Colonic mucosa (tissue), 4 donors: ENCODE measurements around the gene CTNND2. TPM values are rescaled to one million over a fixed set of nuclear protein-coding genes. Genes with fewer than 3 reads are reported as not detected.

ENCODE experiments used
- DNase-seq: peaks from one replicate; pipeline ENCODE4 v3.0.0-alpha.2; 2020
- H3K27ac ChIP-seq: fragments of 200-600 bp; one replicate; pipeline ENCODE4 v1.8.0; 2021
- H3K27me3 ChIP-seq: fragments of 200-600 bp; one replicate; pipeline ENCODE4 v1.8.0; 2021
- H3K36me3 ChIP-seq: fragments of 200-600 bp; one replicate; pipeline ENCODE4 v1.8.0; 2021
- H3K4me1 ChIP-seq: fragments of 200-600 bp; one replicate; pipeline ENCODE4 v1.8.0; 2021; ENCODE audit warnings: mild to moderate bottlenecking
- H3K4me3 ChIP-seq: fragments of 200-600 bp; one replicate; pipeline ENCODE4 v1.8.0; 2021
- H3K9ac ChIP-seq, 2 donors: one replicate each; pipeline ENCODE4 v1.7.0; 2013; ENCODE audit warnings: control low read depth in 2 of 2, low read depth in 2 of 2, low read length in 2 of 2
- H3K9me3 ChIP-seq: fragments of 200-600 bp; one replicate; pipeline ENCODE4 v1.8.0; 2021
- intact Hi-C: fragments of 100-400 bp; cut with DNase I; formaldehyde crosslinking; loops from one replicate; pipeline ENCODE4 v1.14.1; 2022
- total RNA-seq, 2 donors: library from RNA; stranded (reverse); fragmentation: NEBNext Ultra II Directional in 1 of 2; extraction: Animal tissue kit (Norgen Biotek cat#: 25700) in 1 of 2; gene quantifications; one replicate each; pipeline ENCODE4 v1.2.1, GENCODE V29; 2021
- TF ChIP-seq, protein P1 (sequence below): fragments of 200-600 bp; IDR thresholded peaks from one replicate; pipeline ENCODE4 v1.8.0; 2022; ENCODE audit warnings: antibody characterized with exemption, mild to moderate bottlenecking
- donor health status: healthy.
- donor health status: DM: no; HTN: no; CAD: no.
- donor health status: DM: no; HTN: no; CAD: no.

CTNND2 gene
- 1 to 10 TPM; 1.1 TPM for total RNA-seq

- intact Hi-C loops = no loop called here
- H3K36me3 ChIP-seq = no peaks in the 10 kb centered on the region
- H3K27me3 ChIP-seq = peaks cover 31% of the 10 kb centered on the region
- TF ChIP-seq, protein P1, sequence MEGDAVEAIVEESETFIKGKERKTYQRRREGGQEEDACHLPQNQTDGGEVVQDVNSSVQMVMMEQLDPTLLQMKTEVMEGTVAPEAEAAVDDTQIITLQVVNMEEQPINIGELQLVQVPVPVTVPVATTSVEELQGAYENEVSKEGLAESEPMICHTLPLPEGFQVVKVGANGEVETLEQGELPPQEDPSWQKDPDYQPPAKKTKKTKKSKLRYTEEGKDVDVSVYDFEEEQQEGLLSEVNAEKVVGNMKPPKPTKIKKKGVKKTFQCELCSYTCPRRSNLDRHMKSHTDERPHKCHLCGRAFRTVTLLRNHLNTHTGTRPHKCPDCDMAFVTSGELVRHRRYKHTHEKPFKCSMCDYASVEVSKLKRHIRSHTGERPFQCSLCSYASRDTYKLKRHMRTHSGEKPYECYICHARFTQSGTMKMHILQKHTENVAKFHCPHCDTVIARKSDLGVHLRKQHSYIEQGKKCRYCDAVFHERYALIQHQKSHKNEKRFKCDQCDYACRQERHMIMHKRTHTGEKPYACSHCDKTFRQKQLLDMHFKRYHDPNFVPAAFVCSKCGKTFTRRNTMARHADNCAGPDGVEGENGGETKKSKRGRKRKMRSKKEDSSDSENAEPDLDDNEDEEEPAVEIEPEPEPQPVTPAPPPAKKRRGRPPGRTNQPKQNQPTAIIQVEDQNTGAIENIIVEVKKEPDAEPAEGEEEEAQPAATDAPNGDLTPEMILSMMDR = no peak
- no peaks in the 10 kb centered on the region for H3K9me3 ChIP-seq
- peak within 1 kb of the TSS; percentile 22 for H3K4me3 ChIP-seq
- no peak within 1 kb of the TSS for H3K27ac ChIP-seq
- no peaks in the 10 kb centered on the region for H3K4me1 ChIP-seq
- no peak for DNase-seq
- H3K9ac ChIP-seq = no peak within 1 kb of the TSS
Observed at GRCh38 chr5:11904265-11904906, at the start of gene CTNND2. Gene CTNND2 (minus strand): TSS chr5:11904446. CDS start chr5:11903853, 593 bp downstream.

GRCh38 chr5:11946317-11946716, 42.1 kb upstream of the CTNND2 start:
- Histone ChIP-seq H3K36me3 (no peaks in the 10 kb centered on the region), H3K9me3 (no peaks in the 10 kb centered on the region), H3K4me3 (no peak overlapping the region), H3K9ac (no peak overlapping the region), H3K27ac (no peak overlapping the region), H3K4me1 (no peaks in the 10 kb centered on the region), H3K27me3 (no peaks in the 10 kb centered on the region)
- TF ChIP-seq, protein P1 = no peak
- intact Hi-C loops = no loop called here
- no peak for DNase-seq

DNA sequence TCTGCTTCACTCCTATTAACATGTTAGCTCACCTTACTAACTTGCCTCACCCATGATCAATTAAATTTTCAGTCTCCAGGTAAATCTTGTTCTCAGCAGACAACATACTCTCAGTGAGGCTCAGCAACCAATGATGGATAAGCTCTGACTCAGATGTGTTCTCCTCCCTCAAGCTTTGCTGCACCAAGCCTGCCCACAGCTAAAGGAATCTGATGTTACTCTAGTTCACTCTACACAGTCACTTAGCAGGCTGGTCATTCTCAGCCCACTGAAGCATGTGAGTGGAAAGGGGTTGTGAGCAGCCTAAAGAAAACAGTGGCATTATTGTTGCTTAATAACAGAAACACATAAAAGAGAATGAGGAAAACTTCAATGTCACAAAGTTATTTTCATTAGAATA, 37.3 kb upstream of the CTNND2 start:
- H3K9ac ChIP-seq = no peak overlapping the region
- H3K4me3 ChIP-seq = no peak overlapping the region
- no peaks in the 10 kb centered on the region for H3K4me1 ChIP-seq
- no peak overlapping the region for H3K27ac ChIP-seq
- TF ChIP-seq, protein P1 = no peak
- intact Hi-C loops = no loop called here
- H3K27me3 ChIP-seq = no peaks in the 10 kb centered on the region
- no peak for DNase-seq
- H3K36me3 ChIP-seq = no peaks in the 10 kb centered on the region
- no peaks in the 10 kb centered on the region for H3K9me3 ChIP-seq

- TF ChIP-seq, protein P1 = no peak
- DNase-seq = no peak
Observed at GRCh38 chr5:11931638-11932037, 27.4 kb upstream of the CTNND2 start.

DNA sequence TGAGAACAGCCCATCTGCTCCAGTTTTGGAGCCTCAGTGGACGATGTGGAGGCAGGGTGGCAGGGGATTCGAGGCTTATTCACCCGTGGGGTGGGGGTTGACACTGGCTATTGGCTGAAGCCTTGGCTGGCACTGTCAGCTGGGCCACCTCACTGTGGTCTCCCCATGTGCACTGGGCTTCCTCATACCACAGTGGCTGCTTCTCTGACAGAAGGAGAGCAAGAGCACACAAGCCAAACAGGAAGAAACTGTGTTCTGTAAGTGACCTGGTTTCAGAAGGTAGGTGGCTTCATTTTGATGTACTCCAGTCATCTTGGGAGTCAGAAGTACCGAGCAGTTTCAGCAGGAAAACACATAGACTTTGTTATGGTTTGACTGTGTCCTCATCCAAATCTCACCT, 24.7 kb upstream of the CTNND2 start:
- Histone ChIP-seq H3K4me3 (no peak overlapping the region), H3K9ac (no peak overlapping the region), H3K4me1 (no peaks in the 10 kb centered on the region), H3K9me3 (no peaks in the 10 kb centered on the region), H3K27me3 (no peaks in the 10 kb centered on the region), H3K36me3 (no peaks in the 10 kb centered on the region), H3K27ac (no peak overlapping the region)
- TF ChIP-seq, protein P1 = no peak
- intact Hi-C loops = no loop called here
- no peak for DNase-seq

More at GRCh38 chr5:11931638-11932037, 27.4 kb upstream of the CTNND2 start:
- H3K27me3 ChIP-seq = no peaks in the 10 kb centered on the region
- no peaks in the 10 kb centered on the region for H3K9me3 ChIP-seq
- no peak overlapping the region for H3K4me3 ChIP-seq
- H3K36me3 ChIP-seq = no peaks in the 10 kb centered on the region
- no peaks in the 10 kb centered on the region for H3K4me1 ChIP-seq
- H3K9ac ChIP-seq = no peak overlapping the region
- intact Hi-C loops = no loop called here
- H3K27ac ChIP-seq = no peak overlapping the region
